NCI-H2171 (cell line): ENCODE measurements around the gene LAMC2.
A peak's percentile ranks its signal among the peaks of the same experiment; 100 is the strongest.
"Not testable (repeated sequence)": the region's sequence is repeated elsewhere in the genome, so short reads cannot be mapped to it uniquely, and the experiment has no call there.

ENCODE experiments used
- DNase-seq: peaks from one replicate; lab custom pipeline; 2025; lab: John Stamatoyannopoulos, UW

LAMC2 gene

DNA sequence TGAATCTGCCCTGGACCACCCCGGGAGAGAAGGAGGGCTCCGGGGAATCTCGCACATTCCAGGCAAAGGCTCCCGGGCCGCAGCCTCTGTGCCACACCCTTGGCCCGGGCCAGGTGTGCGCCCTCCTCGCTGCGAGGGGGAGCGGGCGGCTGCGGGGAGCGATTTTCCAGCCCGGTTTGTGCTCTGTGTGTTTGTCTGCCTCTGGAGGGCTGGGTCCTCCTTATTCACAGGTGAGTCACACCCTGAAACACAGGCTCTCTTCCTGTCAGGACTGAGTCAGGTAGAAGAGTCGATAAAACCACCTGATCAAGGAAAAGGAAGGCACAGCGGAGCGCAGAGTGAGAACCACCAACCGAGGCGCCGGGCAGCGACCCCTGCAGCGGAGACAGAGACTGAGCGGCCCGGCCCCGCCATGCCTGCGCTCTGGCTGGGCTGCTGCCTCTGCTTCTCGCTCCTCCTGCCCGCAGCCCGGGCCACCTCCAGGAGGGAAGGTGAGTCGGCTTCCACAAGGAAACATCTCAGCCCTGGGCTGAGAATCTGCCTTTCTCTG, at the start of gene LAMC2:
TSS of gene LAMC2 (plus strand) at position 324 of the 550 bp plus-strand sequence. CDS start at position 413, 89 bp downstream.
- peak; percentile 49 for DNase-seq

DNA sequence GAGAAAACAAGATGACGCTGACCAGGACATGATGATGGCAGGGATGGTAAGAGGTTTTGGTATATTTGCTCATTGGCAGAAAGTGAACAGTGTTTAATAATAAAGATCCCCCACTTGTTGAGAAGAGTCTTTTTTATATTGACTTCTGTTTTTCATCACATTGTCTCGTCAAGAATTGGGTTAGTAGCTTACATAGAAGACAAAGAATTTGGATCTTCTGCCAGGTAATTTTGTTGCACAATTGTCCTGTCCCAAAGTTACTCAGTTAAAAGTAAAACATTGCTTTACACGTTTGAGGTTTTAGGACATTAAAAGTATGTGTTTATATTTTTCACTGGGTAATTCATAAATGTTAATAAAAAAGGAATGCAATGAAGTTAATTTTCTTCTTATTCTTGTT, 48.3 kb upstream of the LAMC2 start:
- no peak for DNase-seq

- DNase-seq = no peak
These were observed 47.8 kb upstream of the LAMC2 start for GRCh38 chr1:183138301-183138700.

- DNase-seq = no peak
These were observed 46.7 kb upstream of the LAMC2 start for GRCh38 chr1:183139281-183139942.

- DNase-seq = no peak
These were observed 45.4 kb upstream of the LAMC2 start for GRCh38 chr1:183140633-183141032.

DNA sequence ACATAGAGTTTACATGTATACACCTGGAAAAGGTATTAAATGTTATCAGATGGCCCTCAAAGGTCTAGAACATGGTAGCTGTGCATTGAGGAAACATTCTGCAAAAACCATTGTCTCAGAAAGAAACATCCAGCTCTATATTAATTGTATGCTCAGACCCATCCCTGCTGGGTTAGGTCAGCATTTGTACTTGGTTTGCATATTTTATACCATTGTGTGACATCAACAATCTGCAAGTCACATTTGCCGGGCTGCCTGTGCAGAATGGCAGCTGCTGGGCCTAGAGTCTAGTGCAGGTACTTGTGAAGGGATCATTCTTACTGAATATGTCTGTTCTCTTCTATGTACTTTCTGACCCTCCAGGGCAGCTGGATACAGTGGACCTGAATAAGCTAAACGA, 43.9 kb upstream of the LAMC2 start:
- DNase-seq = no peak

DNA sequence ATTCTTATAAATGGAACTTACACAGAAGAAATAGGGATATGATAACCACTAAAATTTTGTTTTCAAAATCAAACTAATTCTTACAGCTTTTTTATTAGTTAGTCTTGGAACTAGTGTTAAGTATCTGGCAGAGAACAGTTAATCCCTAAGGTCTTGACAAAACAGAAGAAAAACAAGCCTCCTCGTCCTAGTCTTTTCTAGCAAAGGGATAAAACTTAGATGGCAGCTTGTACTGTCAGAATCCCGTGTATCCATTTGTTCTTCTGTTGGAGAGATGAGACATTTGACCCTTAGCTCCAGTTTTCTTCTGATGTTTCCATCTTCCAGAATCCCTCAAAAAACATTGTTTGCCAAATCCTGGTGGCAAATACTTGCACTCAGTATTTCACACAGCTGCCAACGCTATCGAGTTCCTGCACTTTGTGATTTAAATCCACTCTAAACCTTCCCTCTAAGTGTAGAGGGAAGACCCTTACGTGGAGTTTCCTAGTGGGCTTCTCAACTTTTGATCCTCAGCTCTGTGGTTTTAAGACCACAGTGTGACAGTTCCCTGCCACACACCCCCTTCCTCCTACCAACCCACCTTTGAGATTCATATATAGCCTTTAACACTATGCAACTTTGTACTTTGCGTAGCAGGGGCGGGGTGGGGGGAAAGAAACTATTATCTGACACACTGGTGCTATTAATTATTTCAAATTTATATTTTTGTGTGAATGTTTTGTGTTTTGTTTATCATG, 42.3 kb upstream of the LAMC2 start:
- DNase-seq = no peak

DNA sequence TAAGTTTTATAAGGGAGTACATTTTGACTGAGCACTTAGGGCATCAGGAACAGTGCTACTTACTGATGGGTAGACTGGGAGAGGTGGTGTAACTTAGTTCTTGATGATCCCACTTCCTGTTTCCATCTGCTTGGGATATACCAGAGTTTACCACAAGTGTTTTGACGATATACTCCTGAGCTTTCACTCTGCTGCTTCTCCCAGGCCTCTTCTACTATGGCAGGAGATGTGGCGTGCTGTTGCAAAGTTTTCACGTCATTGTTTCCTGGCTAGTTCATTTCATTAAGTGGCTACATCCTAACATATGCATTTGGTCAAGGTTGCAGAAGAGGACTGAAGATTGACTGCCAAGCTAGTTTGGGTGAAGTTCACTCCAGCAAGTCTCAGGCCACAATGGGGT, 41.3 kb upstream of the LAMC2 start:
- DNase-seq = no peak

- no peak for DNase-seq
These were observed 38.3 kb upstream of the LAMC2 start for GRCh38 chr1:183147735-183148134.

DNA sequence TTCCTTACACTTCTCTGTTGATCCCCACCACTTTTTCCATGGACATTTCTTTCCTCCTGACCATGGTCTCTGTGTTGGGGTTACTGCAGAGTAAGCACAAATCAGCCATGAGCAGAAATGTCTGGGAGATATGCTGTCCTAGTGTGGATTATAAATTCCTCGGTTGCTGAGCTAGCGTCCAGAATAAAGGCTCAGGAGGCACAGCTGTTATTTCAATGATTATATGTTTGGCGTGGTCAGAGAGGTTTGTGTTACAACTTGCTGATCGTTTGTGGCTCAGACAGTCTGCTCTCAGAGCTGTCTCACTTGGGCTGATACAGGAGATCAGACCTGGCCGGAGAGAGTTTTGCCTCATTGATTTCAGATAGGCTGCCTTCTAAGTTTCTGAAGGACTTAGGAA, 37.5 kb upstream of the LAMC2 start:
- no peak for DNase-seq

- no peak for DNase-seq
These were observed 36.8 kb upstream of the LAMC2 start for GRCh38 chr1:183149273-183149672.

- DNase-seq = not testable (repeated sequence)
These were observed 36.0 kb upstream of the LAMC2 start for GRCh38 chr1:183150032-183150431.

DNA sequence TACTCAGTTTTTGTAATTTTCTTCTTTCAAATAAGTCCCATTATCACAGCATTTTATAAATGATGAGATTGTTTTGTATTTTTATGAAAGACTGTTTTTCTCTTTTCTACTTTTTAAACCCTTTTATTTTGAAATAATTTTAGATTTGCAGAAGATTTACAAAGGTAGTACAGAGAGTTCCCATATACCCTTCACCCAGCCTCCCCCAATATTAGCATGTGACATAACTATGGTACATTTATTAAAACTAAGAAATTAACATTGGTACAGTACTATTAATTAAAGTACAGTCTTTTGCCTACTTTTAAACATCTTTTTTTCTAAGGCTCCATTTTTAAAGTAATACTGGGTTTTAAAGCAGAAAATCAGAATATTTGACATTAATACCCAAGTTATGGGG, 35.6 kb upstream of the LAMC2 start:
- no peak for DNase-seq

DNA sequence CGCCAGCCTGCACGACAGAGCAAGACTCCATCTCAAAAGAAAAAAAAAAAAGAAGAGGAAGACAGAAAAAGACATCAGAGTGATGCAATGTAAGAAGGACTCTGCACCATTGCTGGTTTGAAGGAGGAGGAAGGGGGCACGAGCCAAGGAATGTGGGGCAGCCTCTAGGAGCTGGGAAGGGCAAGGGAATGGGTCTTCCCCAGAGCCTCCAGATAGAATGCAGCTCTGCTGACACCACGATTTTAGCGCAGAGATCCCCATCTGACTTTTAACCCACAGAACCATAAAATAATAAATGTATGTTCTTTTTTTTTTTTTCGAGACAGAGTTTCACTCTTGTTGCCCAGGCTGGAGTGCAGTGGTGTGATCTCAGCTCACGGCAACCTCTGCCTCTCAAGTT, 33.9 kb upstream of the LAMC2 start:
- no peak for DNase-seq

GRCh38 chr1:183155939-183156338, 30.1 kb upstream of the LAMC2 start:
- DNase-seq = no peak

- DNase-seq = no peak
These were observed 26.1 kb upstream of the LAMC2 start for GRCh38 chr1:183159960-183160359.

DNA sequence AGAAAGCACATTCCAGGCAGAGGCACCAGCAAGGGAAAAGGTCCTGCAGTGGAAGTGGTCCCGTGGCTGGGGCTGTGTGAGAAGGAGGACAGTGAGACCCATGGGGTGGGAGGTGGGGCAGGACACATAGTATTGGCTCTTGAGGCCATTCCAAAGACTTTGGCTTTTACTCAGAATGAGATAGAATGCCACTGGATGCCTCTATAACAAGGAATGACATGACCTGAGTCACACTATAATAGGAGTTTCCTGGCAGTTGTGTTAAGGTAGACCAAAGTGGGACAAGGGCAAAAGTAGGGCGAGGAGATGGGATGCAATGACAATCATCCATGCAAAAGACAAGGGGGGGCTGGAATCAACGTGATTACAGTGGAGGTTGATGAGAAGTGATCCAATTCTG, 24.7 kb upstream of the LAMC2 start:
- DNase-seq = no peak

DNA sequence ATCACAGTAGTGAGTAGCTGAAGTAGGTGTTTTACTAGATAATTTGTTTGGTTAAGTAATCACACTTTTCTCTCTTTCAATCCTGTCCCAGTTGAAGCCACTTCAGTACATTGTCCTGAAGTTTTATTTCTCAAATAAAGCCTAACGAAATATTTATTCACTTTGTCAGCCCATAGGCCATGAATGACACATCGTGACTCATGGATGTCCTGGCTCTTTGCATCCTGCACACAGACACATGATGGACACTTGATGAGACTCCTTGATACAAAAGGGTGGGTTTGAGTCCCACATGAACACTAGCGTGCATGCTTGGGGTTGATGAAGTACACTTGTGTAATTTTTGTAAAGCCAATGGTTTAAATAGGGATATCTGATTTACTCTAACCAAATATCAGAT, 22.7 kb upstream of the LAMC2 start:
- DNase-seq = no peak

GRCh38 chr1:183164340-183164739, 21.7 kb upstream of the LAMC2 start:
- DNase-seq = no peak

GRCh38 chr1:183164963-183165362, 21.1 kb upstream of the LAMC2 start:
- no peak for DNase-seq

DNA sequence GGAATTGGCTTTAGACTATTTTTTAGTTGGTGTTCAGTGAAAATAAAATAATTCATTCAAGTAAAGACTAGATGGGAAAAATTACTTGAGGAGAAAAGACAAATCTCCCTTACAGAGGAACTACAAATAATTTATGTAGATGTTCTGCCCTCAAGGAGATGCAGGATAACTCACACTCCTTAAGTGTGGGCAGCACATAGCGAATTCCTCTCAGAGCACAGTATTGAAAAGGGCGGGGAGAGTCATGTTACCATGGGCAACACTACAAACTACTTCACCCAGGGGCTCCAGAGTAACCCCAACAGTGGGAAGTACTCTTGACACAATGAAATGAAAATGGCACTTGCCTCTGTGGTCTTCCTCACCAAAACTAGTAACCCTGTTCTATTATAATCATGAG, 20.6 kb upstream of the LAMC2 start:
- DNase-seq = no peak

DNA sequence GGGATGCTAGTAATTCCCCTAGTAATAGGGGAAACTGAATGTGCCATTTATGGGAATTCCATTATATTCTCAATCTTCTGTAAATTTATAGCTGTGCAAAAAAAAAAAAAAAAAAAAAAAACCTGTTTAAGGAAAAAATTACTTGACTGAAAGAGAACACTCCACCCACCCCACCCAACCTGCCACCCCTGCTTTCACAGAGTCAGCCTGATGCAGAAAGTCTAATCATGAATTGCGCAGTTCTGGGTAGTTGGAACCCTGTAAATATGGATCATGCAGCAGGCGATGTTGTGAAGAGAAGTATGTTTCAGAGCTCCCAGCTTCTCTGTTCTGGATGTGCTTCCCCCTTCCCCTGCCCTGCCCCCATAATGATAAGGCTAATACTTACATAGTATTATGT, 19.6 kb upstream of the LAMC2 start:
- DNase-seq = no peak

GRCh38 chr1:183167676-183168075, 18.4 kb upstream of the LAMC2 start:
- DNase-seq = no peak

GRCh38 chr1:183168308-183168707, 17.8 kb upstream of the LAMC2 start:
- peak; percentile 16 for DNase-seq
